ENCODE data around the gene GHR. TPM values are rescaled to one million over a fixed set of nuclear protein-coding genes. Genes with fewer than 3 reads are reported as not detected.

Gene GHR
- polyA plus RNA-seq, 1 experiment, result 0.90 TPM

GRCh38 chr5:42740920-42741319 lies 317.7 kb downstream of the GHR start:
- POLR2A ChIA-PET, result no interaction called here
- no peak for DNase-seq (ENCODE audit: low read depth)
- TF ChIP-seq CTCF (IDR thresholded peaks at IDR 0.05; ENCODE audit: insufficient read depth, low read depth, low read length), result no peak
- Histone ChIP-seq H3K36me3 (ENCODE audit: control insufficient read depth, insufficient read depth, low read length) (no peaks in the 10 kb centered on the region), H3K4me3 (ENCODE audit: low read depth, low read length) (no peak overlapping the region), H3K27me3 (ENCODE audit: control insufficient read depth, insufficient read depth, low read length) (no peaks in the 10 kb centered on the region)
- CTCF ChIA-PET, result no interaction called here

- ChIA-PET CTCF (interaction anchor here (0.6 to 1.8 kb wide), 13 partner anchors 9 to 1481 kb away, joined by 3 to 11 read pairs (median 3); no protein-coding TSS in a partner anchor), POLR2A (no interaction called here)
- Histone ChIP-seq H3K27me3 (ENCODE audit: control insufficient read depth, insufficient read depth, low read length) (no peaks in the 10 kb centered on the region), H3K36me3 (ENCODE audit: control insufficient read depth, insufficient read depth, low read length) (no peaks in the 10 kb centered on the region), H3K4me3 (ENCODE audit: low read depth, low read length) (no peak overlapping the region)
- TF ChIP-seq CTCF (IDR thresholded peaks at IDR 0.05; ENCODE audit: insufficient read depth, low read depth, low read length), result peak; percentile 50
- DNase-seq (ENCODE audit: low read depth), result no peak
These were observed 322.2 kb downstream of the GHR start for GRCh38 chr5:42745426-42745825.

GRCh38 chr5:42745856-42746255 lies 322.6 kb downstream of the GHR start:
- ChIA-PET CTCF (interaction anchor here (0.6 to 1.8 kb wide), 11 partner anchors 9 to 1480 kb away, joined by 3 to 11 read pairs (median 3); no protein-coding TSS in a partner anchor), POLR2A (no interaction called here)
- DNase-seq (ENCODE audit: low read depth), result no peak
- Histone ChIP-seq H3K4me3 (ENCODE audit: low read depth, low read length) (no peak overlapping the region), H3K27me3 (ENCODE audit: control insufficient read depth, insufficient read depth, low read length) (no peaks in the 10 kb centered on the region), H3K36me3 (ENCODE audit: control insufficient read depth, insufficient read depth, low read length) (no peaks in the 10 kb centered on the region)
- no peak for TF ChIP-seq CTCF (IDR thresholded peaks at IDR 0.05; ENCODE audit: insufficient read depth, low read depth, low read length)

- no peak for TF ChIP-seq CTCF (IDR thresholded peaks at IDR 0.05; ENCODE audit: insufficient read depth, low read depth, low read length)
- CTCF ChIA-PET, result interaction anchor here (0.7 kb wide), 1 partner anchor 60 kb away, joined by 4 read pairs; no protein-coding TSS in a partner anchor
- Histone ChIP-seq H3K27me3 (ENCODE audit: control insufficient read depth, insufficient read depth, low read length) (no peaks in the 10 kb centered on the region), H3K36me3 (ENCODE audit: control insufficient read depth, insufficient read depth, low read length) (no peaks in the 10 kb centered on the region), H3K4me3 (ENCODE audit: low read depth, low read length) (no peak overlapping the region)
- POLR2A ChIA-PET, result no interaction called here
- DNase-seq (ENCODE audit: low read depth), result no peak
These were observed 325.8 kb downstream of the GHR start for GRCh38 chr5:42749020-42749419.

GRCh38 chr5:42750507-42750906 lies 327.3 kb downstream of the GHR start:
- H3K27me3 ChIP-seq (ENCODE audit: control insufficient read depth, insufficient read depth, low read length), result no peaks in the 10 kb centered on the region
- ChIA-PET POLR2A (no interaction called here), CTCF (no interaction called here)
- no peaks in the 10 kb centered on the region for H3K36me3 ChIP-seq (ENCODE audit: control insufficient read depth, insufficient read depth, low read length)
- no peak for TF ChIP-seq CTCF (IDR thresholded peaks at IDR 0.05; ENCODE audit: insufficient read depth, low read depth, low read length)
- H3K4me3 ChIP-seq (ENCODE audit: low read depth, low read length), result no peak overlapping the region
- no peak for DNase-seq (ENCODE audit: low read depth)

Measured in BJ (cell line).